NCI-H128 (cell line): ENCODE results near the gene SFI1.
"Not testable (repeated sequence)": the region's sequence is repeated elsewhere in the genome, so short reads cannot be mapped to it uniquely, and the experiment has no call there.

Experiments
- DNase-seq: peaks from one replicate; lab custom pipeline; 2025; ENCODE audit not compliant: unreplicated experiment; lab: John Stamatoyannopoulos, UW

Gene SFI1

DNA sequence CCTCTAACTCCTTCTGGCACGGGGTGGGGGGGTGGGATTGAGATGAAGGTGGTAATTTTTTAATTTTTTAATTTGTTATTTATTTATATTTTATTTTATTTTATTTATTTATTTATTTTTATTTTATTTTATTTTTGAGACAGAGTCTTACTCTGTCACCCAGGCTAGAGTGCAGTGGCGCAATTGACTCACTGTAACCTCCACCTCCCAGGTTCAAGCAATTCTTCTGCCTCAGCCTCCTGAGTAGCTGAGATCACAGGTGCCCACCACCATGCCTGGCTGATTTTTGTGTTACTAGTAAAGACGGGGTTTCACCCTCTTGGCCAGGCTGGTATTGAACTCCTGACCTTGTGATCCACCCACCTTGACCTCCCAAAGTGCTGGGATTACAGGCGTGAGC, 43.8 kb downstream of the SFI1 start:
- not testable (repeated sequence) for DNase-seq

- no peak for DNase-seq
Observed at GRCh38 chr22:31540966-31541365, 44.6 kb downstream of the SFI1 start.

GRCh38 chr22:31544481-31545480, 48.4 kb downstream of the SFI1 start:
- DNase-seq: no peak

DNA sequence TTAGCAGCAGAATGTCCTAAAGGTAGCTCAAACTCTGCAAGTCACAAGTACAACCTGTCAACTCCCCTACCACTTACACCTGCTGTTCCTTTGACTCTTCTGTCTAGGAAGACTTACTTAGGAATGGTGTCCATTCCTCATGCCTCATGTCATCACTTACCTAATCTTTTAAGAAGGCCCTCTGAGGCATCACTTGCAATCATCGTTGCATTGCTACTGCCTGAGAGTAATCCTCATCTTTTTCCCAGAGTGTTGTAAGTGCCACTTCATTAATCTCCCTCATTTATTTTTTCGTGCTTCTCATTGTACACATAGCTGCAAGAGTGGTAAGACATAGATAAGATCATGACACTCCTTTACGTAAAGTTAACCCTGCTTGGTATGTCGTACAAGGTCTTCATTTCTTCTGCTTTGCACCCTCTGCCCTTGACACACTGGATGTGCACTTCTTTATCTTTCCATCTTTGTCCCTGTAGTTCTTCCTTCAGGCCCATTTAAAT, 54.6 kb downstream of the SFI1 start:
- DNase-seq: no peak

GRCh38 chr22:31556627-31557203, 60.4 kb downstream of the SFI1 start:
- DNase-seq: no peak

- DNase-seq: not testable (repeated sequence)
Observed at GRCh38 chr22:31558546-31558945, 62.2 kb downstream of the SFI1 start.

- peak; percentile 53 for DNase-seq
Observed at GRCh38 chr22:31561238-31561887, 65.0 kb downstream of the SFI1 start.

DNA sequence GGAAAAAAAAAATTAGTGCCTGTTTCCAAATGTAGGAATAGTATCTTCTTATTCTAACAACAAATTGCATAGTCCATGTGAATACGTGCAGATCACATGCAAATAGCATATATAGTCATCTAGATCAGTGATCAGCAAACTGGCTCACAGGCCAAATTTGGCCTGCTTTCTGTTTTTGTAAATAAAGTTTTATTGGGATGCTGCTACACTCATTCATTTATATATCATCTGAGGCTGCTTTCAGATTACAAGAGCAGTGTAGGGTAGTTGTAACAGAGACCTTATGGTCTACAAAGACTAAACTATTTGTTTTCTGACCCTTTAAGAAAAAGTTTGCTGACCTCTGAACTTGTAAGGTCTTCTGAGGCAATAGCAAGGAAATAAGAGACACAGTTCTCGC, 65.6 kb downstream of the SFI1 start:
- DNase-seq: no peak

DNA sequence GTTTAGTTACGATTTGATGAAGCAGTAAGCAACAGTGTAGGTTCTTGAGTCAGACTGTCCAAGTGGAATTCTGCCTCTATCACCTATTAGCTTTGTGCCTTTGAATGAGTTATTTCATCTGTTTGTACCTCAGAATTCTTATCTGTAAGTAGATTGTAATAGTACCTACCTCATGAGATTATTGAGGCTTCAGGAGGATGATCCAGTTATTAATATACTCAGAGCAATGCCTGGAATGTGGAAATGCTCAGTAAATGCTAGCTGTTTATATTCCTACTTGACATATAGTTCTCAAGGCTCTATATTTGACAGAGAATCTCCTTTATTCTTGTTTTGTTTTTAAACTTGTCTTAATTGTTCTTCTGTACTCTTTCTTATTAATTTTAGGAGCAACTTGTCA, 70.1 kb downstream of the SFI1 start:
- DNase-seq: no peak

DNA sequence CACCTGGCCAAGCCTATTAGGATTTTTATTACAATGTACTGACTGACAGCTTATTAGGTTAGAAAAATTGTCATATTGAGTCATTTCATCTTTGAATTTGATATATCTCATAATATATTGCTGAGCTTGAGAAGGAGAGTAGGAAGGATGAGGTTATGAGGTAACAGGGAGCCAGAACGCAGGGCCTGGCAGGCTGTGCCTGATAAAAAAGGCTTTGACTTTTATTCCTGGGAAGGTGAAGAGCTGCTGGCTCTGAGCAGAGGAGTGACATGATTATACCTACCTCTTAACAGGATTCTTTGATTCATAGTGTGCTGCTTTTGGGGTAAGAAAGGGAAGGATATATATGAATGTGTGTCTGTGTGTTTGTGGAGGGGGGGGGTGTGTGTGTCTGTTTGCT, 70.9 kb downstream of the SFI1 start:
- no peak for DNase-seq

DNA sequence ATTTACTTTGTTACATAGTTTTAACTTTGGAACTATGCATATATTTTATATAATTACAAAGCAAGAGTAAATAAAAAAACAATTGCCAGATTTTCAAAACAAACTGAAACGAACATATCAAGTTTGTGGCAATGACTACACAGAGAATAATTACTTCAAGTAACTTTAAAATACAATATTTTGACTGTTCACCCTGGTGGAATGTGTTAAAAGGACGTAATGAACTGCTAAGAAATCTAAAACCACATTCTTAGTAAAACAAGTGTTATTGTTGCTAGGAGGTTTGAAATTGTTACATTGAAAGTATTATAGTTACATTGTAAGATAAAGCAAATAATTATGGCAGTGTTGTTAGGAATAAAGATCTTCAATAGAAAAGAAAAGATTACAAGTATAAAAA, 71.4 kb downstream of the SFI1 start:
- DNase-seq: no peak

DNA sequence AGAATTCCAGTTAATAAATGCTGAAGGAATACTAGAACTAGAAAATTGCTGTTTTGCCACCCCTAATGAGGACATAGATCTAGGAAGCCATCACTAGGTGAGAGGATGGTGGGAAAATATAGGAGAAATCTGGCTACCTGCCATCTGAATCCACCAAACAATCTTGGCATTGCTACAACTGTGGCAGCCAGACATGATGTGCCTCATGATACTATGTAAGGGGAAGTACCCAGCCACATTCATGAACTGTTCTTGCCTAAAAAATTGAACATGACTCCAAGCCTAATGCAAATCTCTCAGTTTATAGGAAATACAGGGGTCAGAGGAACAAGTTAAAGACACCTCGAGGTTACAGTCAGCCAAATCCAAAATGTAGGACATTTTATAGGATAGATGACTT, 72.8 kb downstream of the SFI1 start:
- DNase-seq: no peak

DNA sequence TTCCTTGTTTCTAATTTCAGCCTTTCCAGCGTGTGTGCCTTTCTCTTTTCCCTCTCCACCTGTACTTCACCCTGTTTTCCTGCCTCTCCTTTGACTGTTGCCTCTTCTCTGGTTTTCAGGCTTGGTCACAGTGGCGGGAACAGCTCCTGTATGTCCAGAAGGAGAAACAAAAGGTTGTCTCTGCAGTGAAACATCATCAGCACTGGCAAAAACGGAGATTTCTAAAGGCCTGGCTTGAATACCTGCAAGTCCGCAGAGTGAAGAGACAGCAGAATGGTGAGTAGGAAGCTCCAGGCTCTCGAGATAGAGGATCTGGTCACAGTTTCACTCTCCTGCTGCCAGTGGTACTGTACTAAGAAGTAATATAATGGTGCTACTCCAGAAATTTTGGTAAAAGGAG, 76.6 kb downstream of the SFI1 start:
- no peak for DNase-seq

- DNase-seq: no peak
Observed at GRCh38 chr22:31574055-31574670, 77.8 kb downstream of the SFI1 start.

DNA sequence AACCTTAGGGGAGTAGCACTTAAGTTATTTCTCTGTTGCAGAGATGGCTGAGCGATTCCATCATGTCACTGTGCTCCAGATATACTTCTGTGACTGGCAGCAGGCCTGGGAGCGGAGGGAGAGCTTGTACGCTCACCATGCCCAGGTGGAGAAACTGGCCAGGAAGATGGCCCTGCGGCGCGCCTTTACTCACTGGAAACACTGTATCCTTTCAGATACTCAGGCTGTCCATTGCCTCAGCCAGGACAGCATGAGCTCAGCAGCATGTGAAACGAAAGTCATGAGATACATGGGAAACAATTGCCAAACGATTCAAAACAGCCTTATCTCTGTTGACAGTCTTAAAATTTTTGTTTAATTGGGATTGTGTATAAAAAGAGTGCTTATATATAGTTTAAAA, 78.9 kb downstream of the SFI1 start:
- DNase-seq: no peak

DNA sequence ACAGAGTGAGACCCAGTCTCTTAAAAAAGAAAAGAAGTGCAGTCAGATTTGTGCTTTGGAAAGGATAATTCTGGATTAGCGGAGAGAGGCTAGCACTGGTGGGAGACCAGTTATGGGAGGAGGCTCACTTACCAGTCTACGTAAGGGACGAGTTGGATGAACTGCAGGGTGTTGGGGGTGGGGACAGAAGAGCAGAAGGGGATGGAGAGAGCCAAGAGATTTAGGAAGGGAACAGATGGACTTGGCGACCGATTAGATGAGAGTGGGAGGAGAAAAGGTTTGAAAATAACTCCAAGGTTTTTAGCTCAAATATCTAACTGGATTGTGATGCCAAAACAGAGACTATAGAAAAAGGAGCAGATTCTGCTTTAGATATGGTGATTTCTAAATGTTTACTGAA, 81.4 kb downstream of the SFI1 start:
- DNase-seq: no peak

DNA sequence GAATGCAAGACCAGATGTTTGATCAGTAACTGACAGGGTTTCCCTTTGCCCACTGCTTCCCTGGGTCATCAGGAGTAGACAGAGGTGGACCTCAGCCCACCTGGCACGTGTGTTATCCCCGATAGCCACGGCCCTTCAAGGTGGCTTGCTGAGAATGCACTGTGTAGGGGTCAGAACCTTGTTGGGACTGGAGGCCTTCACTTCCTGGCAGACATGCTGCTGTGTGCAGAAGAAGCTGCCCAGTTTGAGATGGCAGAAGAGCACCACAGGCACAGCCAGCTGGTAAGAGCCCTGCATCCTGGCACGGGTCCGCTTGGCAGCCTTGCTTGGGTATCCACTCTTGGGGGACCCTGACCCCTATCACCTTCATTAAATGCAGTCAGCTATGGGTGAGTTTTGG, 81.8 kb downstream of the SFI1 start:
- no peak for DNase-seq

DNA sequence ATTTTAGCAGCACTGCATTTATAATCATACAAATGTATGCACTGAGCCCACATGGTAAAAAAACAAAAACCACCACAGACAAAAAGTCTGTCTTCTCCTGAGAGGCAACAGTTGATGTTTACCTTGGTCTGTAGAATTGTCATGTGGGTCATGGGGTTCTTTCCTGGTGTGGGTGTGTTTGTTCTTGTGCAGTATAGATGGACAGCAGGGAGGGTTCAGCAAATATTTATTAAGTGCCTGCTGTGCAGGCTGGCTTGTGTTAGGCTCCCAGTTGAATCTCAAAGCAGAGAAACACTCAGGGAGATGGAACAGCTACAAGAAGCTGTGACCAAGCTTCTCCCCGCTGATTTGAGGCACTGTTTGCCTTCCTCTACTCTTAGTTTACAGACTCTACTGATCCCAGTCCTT, 83.5 kb downstream of the SFI1 start:
- no peak for DNase-seq

DNA sequence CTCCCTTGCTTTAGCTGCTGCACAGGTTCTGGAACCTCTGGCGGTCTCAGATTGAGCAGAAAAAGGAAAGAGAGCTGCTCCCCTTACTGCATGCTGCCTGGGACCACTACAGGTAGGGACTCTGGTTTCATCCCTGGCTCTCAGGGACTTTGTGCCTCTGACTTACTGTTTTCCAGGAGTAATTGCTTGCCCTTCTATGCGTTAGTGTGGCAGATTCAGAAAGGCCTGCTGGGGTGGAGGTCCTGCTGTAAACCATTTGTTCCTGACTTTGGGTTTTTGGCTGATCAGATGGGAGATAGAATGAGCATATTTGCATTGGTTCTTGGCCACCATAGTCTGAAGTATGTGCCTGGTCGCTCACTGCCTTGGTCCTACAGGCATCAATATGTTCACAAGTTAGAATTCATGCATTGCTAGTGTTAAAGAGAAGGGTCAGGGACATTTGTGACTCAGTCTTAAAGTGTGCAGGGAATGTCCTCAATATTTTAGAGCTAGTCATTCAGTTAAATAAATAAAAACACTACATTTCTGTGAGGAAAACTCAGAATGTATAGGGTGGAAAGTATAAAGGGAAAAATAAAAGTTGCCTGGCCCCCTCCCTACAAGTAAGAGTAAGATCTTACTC, 87.6 kb downstream of the SFI1 start:
- no peak for DNase-seq

GRCh38 chr22:31584804-31585160, 88.4 kb downstream of the SFI1 start:
- DNase-seq: no peak
